HG02943 (cell line): ENCODE results near the gene SARNP.
A peak's percentile ranks its signal among the peaks of the same experiment; 100 is the strongest.

Experiments used
- ATAC-seq: cut with Tn5 transposase; IDR thresholded peaks from one replicate; pipeline ENCODE4 v1.9.1; 2021; ENCODE audit warnings: mild to moderate bottlenecking, low read depth, moderate library complexity; ENCODE audit not compliant: unreplicated experiment

SARNP gene

GRCh38 chr12:55743406-55744339 lies 73.9 kb downstream of the SARNP start:
- ATAC-seq, result peak; percentile 43

GRCh38 chr12:55742719-55743405 lies 74.7 kb downstream of the SARNP start, which contains the start of gene GDF11:
Gene GDF11, plus strand, starts transcription at chr12:55743122. Its CDS starts 195 bp downstream, at chr12:55743317.
- ATAC-seq, result peak; percentile 7

- no peak for ATAC-seq
These were observed 75.4 kb downstream of the SARNP start for GRCh38 chr12:55741931-55742680.

- no peak for ATAC-seq
These were observed 78.5 kb downstream of the SARNP start for GRCh38 chr12:55739025-55739378.

- peak; percentile 88 for ATAC-seq
These were observed 79.2 kb downstream of the SARNP start for GRCh38 chr12:55738123-55739024.

GRCh38 chr12:55737581-55738122 lies 79.9 kb downstream of the SARNP start:
- no peak for ATAC-seq

DNA sequence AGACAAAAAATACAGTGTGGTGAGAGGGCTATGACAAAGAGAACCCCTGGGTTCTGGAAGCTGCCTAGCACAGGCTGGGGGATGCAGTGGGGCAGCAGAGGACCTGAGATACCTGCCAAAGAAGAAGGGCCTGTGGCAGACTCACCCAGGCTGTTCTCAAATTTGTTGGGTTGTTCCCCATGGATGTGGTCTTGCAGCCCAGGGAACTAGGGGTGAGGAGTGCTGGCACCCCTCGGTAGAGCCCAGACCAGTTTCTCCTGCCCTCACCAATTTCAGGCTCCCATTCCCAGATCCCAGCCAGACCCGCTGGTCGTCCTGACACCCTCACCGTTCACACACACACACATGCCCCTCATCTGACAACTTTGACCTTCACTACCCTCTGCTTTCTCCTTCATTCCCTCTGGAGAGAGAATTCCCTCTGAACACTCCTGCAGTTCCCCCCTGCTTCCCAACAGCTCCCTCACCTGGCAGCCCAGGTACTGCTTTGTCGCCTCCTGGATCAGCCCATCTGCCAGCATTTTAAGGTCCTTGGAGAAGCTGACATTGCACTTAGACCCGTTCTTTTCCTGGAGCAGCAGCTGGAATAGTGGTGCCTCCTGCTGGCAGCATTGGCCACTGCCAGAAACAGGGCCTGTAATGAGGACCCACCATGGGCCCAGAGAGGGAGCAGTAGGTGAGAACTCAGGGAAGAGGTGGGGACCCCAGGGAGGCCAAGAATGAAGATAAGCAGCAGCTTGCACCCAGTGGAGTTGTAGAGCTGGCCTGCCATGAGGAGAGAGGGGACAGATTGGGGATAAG lies 80.5 kb downstream of the SARNP start:
- ATAC-seq, result no peak

GRCh38 chr12:55736076-55736475 lies 81.4 kb downstream of the SARNP start:
- no peak for ATAC-seq

DNA sequence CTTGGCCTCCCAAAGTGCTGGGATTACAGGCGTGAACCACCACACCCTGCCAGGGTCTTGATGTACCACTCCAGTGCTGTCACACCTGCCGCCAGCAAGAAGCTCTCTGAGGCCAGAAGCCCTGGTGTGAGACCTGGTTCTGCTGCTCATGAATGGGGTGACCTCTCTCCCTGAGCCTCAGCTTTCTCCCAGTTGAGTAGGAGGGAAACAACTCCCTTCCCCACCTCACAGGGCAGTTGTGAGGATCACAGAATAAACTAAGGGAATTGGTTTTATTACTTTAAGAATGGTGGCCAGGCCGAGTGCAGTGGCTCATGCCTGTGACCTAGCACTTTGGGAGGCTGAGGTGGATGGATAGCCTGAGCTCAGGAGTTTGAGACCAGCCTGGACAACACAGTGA lies 82.9 kb downstream of the SARNP start:
- ATAC-seq, result no peak

- no peak for ATAC-seq
These were observed 83.7 kb downstream of the SARNP start for GRCh38 chr12:55733858-55734257.

GRCh38 chr12:55733021-55733555 lies 84.4 kb downstream of the SARNP start:
- ATAC-seq, result no peak

- ATAC-seq, result no peak
These were observed 85.2 kb downstream of the SARNP start for GRCh38 chr12:55732288-55732687.

GRCh38 chr12:55729819-55730818 lies 87.4 kb downstream of the SARNP start:
- peak; percentile 52 for ATAC-seq

DNA sequence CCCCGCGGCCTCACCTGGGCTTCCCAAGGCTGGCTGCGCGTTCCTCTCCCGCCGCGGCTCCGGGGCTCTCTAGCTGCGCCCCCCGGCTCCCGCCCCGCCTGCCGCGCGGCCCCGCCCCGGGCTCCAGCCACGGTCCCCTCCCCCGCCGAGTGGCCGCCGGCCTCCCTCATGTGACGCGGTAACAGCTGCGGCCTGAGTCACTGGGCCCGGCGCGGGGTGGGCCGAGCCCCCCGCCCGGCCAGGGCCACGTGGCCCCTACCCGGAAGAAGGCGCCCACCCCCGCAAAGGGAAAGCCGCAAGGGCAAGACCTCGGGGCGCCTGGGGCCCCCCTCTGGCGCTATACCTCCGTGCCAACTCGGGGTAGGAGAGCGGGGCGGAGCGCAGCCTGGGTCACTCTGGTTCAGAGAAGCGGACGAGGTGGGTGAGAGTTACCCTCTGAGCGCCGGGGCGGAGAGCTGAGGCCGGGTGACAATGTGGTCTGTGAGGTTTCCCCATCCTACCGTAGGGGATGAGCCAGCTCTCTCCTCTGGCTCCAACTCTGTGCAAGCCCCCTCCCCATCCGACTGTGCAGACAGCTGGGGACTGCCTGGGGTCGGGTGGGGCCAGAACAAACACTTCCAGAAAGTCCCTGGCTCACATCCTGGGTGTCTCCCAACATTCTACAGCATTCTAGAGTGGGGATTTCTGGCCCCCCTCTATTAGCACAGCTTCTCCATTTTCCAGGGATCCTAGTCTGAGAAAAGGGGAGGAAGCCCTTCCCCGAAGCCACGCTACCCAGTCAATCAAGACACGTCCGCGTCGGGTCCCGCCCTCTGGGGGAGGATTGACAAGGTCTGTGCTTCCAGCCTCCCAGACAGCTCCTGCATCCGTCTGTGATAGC lies 88.3 kb downstream of the SARNP start, which contains the start of gene CD63:
CD63 (minus strand) TSS at position 71 of the 880 bp plus-strand sequence. CDS start 668 bp downstream, outside the sequence.
- peak; percentile 52 for ATAC-seq

DNA sequence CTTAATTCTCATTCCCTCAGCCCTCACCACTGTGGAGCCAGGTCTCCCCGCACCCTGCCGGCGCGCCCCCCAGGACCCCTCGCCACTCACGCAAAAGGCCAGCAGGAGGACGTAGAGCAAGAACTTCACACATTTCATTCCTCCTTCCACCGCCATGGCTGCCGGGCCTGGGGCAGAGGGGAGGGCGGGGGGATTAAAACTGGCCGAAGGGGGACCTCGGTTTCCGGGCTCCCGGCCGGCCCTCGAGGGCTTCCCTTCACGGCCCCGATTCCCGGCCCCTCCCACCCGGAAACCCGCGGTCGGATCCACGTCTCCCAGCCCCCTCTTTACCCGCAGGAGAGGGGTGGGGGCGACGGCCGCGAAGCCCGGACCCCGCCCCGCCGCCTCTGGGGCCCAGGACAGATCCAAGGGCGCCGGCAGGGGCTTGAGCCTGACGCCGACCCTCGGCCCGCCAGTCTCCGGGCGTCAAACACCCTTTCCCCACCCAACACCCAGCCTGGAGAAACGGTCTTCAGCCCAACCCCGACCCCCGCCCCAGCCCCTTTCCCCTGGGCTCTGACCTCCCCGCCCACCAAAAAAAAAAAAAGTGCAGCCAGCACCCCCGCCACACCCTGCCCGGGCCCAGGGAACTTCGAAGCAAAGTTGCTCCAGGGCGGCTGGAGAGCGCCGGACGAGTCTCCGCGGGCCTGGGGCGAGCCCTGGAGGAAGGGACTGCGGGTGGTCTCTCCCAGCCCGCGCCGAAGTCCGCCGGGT lies 89.2 kb downstream of the SARNP start:
- peak; percentile 6 for ATAC-seq
